Suprapubic skin (tissue), 4 donors: ENCODE data around the gene DNM3. TPM values are rescaled to one million over a fixed set of nuclear protein-coding genes. Genes with fewer than 3 reads are reported as not detected.

Source experiments
- DNase-seq, 2 donors: peaks; one replicate each; pipeline ENCODE4 v3.0.0-alpha.2; 2019; ENCODE audit warnings: low spot score in 2 of 2
- H3K27ac ChIP-seq: fragments of 200-600 bp; sonication (generic); one replicate; pipeline ENCODE4 v1.5.1; 2019
- H3K27me3 ChIP-seq: fragments of 200-600 bp; sonication (generic); one replicate; pipeline ENCODE4 v1.5.1; 2019
- H3K36me3 ChIP-seq: fragments of 200-600 bp; sonication (generic); one replicate; pipeline ENCODE4 v1.5.1; 2019
- H3K4me1 ChIP-seq: fragments of 200-600 bp; sonication (generic); one replicate; pipeline ENCODE4 v1.5.1; 2019
- H3K4me3 ChIP-seq: fragments of 200-600 bp; sonication (generic); one replicate; pipeline ENCODE4 v1.5.1; 2019; ENCODE audit warnings: mild to moderate bottlenecking
- H3K9me3 ChIP-seq: fragments of 200-600 bp; sonication (generic); one replicate; pipeline ENCODE4 v1.5.1; 2019
- CTCF ChIP-seq, 2 donors: fragments of 200-600 bp in 1 of 2; fragments of 450-650 bp in 1 of 2; sonication (generic) in 1 of 2; IDR thresholded peaks; one replicate each; pipeline ENCODE4 v1.5.1; 2016 to 2019; ENCODE audit warnings: antibody characterized with exemption in 2 of 2, mild to moderate bottlenecking in 1 of 2, moderate library complexity in 1 of 2
- EP300 ChIP-seq: sonication (generic); formaldehyde crosslinking; IDR thresholded peaks from one replicate; pipeline ENCODE4 v1.6.1; 2017; ENCODE audit warnings: antibody characterized with exemption
- POLR2A ChIP-seq, 2 donors: fragments of 450-650 bp; IDR thresholded peaks; one replicate each; pipeline ENCODE4 v1.6.1; 2017; ENCODE audit warnings: antibody characterized with exemption in 2 of 2, mild to moderate bottlenecking in 2 of 2, moderate library complexity in 2 of 2
- POLR2AphosphoS5 ChIP-seq, 3 donors: sonication (generic); formaldehyde crosslinking; IDR thresholded peaks; one replicate each; pipeline ENCODE4 v1.6.1; 2017; ENCODE audit warnings: antibody characterized with exemption in 3 of 3
- WGBS: methylation state at CpG from one replicate; pipeline ENCODE4 v1.1.5; 2018; 5-methylcytosine and 5-hydroxymethylcytosine counted together
- total RNA-seq, 4 donors: library from RNA; depleted of rRNA; stranded (reverse); fragments of >200 nt; gene quantifications; one replicate each; pipeline ENCODE4 v1.1.0, GENCODE V29; 2016

The DNM3 gene
- total RNA-seq, 4 donors from 2014 or later = 1.6 to 11.7 (median 3.7) TPM

- no peak for DNase-seq
- H3K4me1 ChIP-seq = no peaks in the 10 kb centered on the region
- no peaks in the 10 kb centered on the region for H3K27me3 ChIP-seq
- TF ChIP-seq EP300 (no peak), POLR2A (IDR thresholded peaks at IDR 0.05) (no peak), CTCF (IDR thresholded peaks at IDR 0.05) (no peak), POLR2AphosphoS5 (IDR thresholded peaks at IDR 0.05) (no peak)
- 64% methylated on average over 1 of the region's 1 CpG for WGBS
- no peaks in the 10 kb centered on the region for H3K9me3 ChIP-seq
- no peak overlapping the region for H3K27ac ChIP-seq
- H3K4me3 ChIP-seq = no peak overlapping the region
- no peaks in the 10 kb centered on the region for H3K36me3 ChIP-seq
Measured at GRCh38 chr1:171884475-171884874, 43.2 kb downstream of the DNM3 start.

DNA sequence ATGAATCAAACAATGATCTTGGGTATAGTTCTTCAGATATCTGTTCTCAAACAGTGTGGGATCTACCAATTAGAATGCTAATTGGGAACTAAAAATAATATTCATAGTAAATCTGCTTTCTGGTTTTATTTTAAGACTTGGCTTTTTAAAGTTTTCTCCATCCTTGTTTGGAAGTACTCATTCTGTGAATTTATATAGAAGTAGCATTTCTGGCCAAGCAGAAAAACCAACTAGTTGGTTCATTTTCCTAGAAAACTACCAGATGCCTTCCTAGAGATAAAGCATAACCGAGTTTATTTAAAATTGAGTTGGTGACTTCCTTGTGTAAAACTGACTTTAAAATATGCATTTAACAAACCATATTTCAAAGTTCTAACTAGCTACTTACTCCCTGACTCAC lies 48.8 kb downstream of the DNM3 start:
- Histone ChIP-seq H3K27me3 (no peaks in the 10 kb centered on the region), H3K4me1 (no peaks in the 10 kb centered on the region), H3K27ac (no peak overlapping the region), H3K4me3 (no peak overlapping the region), H3K36me3 (no peaks in the 10 kb centered on the region), H3K9me3 (no peaks in the 10 kb centered on the region)
- 75% methylated on average over 1 of the region's 1 CpG for WGBS
- TF ChIP-seq EP300 (no peak), CTCF (IDR thresholded peaks at IDR 0.05) (no peak), POLR2AphosphoS5 (IDR thresholded peaks at IDR 0.05) (no peak), POLR2A (IDR thresholded peaks at IDR 0.05) (no peak)
- no peak for DNase-seq

GRCh38 chr1:171896936-171897703 lies 55.8 kb downstream of the DNM3 start:
- Histone ChIP-seq H3K9me3 (no peaks in the 10 kb centered on the region), H3K36me3 (no peaks in the 10 kb centered on the region), H3K4me3 (no peak overlapping the region), H3K4me1 (no peaks in the 10 kb centered on the region), H3K27ac (no peak overlapping the region), H3K27me3 (no peaks in the 10 kb centered on the region)
- no peak for DNase-seq
- 94% methylated on average over 2 of the region's 2 CpGs for WGBS
- no peak for TF ChIP-seq CTCF (IDR thresholded peaks at IDR 0.05)
- no peak for TF ChIP-seq POLR2AphosphoS5 (IDR thresholded peaks at IDR 0.05)
- TF ChIP-seq EP300 = no peak
- no peak for TF ChIP-seq POLR2A (IDR thresholded peaks at IDR 0.05)

GRCh38 chr1:171898941-171899340 lies 57.6 kb downstream of the DNM3 start:
- no peak for DNase-seq

DNA sequence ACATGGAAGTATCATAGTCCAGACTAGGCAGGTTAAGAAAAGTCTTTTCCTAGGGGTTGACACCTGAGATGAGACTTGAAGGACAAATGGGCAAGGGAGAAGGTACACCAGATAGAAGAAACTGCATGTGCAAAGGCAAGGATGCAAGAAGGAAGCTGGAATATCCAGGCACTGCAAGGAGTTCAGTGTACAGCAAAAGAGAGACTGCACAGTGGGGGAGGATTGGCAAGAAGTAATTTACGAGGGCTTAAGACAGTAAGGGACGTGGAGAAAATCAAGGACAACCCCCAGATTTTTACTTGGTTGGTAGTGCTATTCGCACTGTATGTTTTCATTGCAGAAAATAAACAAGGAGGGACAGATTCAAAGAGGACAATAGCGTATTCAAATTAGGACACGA lies 58.5 kb downstream of the DNM3 start:
- Histone ChIP-seq H3K9me3 (no peaks in the 10 kb centered on the region), H3K27me3 (no peaks in the 10 kb centered on the region), H3K27ac (no peak overlapping the region), H3K36me3 (no peaks in the 10 kb centered on the region), H3K4me1 (peaks cover 3% of the 10 kb centered on the region), H3K4me3 (no peak overlapping the region)
- 85% methylated on average over 5 of the region's 5 CpGs for WGBS
- TF ChIP-seq CTCF (IDR thresholded peaks at IDR 0.05) (no peak), POLR2AphosphoS5 (IDR thresholded peaks at IDR 0.05) (no peak), EP300 (no peak), POLR2A (IDR thresholded peaks at IDR 0.05) (no peak)
- no peak for DNase-seq

More at GRCh38 chr1:171898941-171899340, 57.6 kb downstream of the DNM3 start:
- H3K27ac ChIP-seq = no peak overlapping the region
- H3K9me3 ChIP-seq = no peaks in the 10 kb centered on the region
- H3K27me3 ChIP-seq = no peaks in the 10 kb centered on the region
- H3K36me3 ChIP-seq = no peaks in the 10 kb centered on the region
- WGBS = 38% methylated on average over 9 of the region's 9 CpGs
- TF ChIP-seq CTCF (IDR thresholded peaks at IDR 0.05) (no peak), POLR2A (IDR thresholded peaks at IDR 0.05) (no peak)
- no peak overlapping the region for H3K4me3 ChIP-seq
- H3K4me1 ChIP-seq = peaks cover 3% of the 10 kb centered on the region
